ENCODE results near the gene TP53I11.

Gene TP53I11

DNA sequence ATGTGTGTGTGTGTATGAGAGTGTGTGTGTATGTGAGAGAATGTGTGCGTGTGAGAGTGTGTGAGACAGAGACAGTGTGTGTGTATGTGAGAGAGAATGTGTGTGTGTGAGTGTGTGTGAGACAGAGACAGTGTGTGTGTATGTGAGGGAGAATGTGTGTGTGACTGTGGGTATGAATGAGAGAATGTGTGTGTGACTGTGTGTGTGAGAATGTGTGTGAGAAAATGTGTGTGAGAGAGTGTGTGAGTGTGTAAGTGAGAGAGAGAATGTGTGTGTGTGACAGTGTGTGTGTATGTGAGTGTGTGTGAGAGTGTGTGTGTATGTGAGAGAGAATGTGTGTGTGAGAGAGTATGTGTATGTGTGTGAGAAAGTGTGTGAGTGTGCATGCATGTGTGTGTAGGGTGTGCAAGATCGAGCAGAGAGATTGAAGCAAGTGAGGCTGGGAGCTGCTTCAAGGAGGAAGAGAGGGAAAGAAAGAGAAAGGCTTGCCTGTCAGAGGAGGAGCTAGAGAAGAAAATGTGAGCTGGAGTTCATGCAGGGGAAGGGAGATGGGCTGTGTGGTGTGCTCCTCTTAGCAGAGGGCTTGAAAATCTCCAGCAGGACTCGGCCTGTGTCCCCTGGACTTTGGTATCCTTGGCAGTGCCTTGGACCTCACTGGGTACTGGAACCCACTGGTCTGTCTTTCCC is 27.7 kb upstream of the TP53I11 start:
- DNase-seq, result no peak

DNA sequence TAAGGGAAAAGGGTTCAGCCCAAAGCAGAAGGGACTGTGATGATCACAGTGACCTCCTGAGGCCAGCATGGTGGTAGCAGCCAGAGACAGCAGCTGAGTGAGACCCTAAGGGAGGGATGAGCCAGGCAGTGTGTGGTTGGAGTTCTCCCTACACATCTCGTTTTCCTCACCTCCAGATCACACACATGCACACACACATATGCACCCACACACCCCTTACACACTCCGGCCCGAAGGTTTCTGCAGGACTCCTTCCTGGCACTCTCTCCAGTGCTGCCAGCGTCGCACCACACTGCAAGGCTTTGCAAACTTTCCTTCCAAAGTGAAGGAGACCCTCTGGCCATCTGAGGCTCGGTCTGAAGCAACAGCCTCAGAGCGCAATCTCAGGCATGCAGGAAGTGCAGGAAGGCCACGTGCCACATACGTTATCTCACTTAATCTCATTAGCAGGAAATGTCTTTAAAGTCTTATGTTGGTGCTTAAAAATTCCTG is 26.9 kb upstream of the TP53I11 start:
- no peak for DNase-seq

DNA sequence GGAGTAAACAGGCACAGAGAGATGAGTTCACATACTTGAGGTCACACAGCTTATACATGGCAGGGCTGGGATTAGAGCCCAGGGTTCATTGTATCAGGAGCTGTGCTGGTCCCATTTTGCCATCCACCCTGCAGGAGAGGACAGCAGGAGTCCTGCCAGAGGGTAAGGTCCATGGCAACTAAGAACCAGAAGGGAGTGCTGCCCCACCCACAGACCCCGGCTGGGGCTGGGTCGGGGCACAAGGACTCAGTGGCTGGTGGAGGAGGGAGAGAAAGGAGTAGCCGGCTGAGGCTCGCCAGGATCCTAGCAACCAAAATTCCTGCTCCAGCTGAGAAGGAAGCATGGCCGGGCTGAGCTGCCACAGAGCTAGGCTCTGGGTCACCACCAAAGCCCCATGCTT is 25.9 kb upstream of the TP53I11 start:
- no peak for DNase-seq

DNA sequence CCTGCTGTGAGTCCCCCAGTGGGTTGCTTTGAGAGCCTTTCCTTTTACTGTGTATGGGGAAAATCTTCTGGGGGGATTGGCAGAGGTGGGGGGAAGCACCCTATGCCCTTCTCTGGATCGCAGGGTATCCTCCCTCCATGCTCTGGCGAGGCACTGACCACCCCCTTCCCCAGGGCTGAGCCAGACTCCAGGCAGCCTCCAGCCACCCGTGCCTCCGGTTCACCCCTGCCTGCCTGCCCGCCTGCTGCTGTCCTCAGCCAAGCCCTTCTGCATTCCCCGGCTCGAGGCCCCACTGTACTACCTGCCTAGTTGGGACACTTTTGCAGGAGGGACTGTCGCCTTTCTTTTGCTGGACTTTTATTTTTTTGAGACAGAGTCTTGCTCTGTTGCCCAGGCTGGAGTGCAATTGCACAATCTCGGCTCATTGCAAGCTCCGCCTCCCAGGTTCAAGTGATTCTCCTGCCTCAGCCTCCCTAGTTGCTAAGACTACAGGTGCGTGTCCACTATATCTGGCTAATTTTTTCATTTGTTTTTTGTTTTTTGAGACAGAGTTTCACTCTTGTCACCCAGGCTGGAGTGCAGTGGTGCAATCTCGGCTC is 23.8 kb upstream of the TP53I11 start:
- no peak for DNase-seq

DNA sequence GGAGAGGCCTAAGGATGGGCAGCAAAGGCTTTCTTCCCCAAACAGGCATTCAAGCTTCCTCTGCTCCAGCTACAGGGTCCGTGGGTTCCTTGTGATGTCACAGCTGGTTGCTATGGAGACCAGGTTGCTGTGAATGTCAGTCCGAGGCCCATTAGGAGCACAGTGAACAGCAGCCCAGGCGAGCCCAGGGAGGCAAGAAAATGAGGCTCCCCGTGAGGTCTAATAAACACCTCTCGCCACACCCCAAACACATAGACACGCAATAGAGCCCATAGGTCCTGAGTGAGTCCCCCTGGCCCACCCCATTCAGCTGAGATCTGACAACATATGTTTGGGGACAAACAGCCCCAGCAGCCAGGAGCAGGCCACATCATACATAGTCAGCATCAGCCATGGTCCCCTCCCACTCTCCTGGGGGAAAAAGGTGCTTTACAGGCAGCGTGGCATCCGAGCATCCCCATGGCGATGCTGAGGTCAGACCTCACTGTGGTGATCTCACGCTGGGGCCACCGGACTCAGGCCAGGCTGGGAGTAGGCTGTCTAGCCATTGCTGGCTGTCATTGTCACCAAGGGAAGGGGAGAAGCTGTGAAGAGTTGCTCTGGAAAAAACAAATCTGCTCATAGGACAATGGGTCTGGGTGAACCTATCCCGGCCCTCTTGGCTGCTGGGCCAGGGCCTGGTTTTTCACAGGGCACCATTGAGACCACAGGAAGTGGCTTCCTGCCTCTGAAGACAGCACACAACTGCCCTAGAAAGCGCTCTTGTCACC is 23.1 kb upstream of the TP53I11 start:
- DNase-seq, result no peak

DNA sequence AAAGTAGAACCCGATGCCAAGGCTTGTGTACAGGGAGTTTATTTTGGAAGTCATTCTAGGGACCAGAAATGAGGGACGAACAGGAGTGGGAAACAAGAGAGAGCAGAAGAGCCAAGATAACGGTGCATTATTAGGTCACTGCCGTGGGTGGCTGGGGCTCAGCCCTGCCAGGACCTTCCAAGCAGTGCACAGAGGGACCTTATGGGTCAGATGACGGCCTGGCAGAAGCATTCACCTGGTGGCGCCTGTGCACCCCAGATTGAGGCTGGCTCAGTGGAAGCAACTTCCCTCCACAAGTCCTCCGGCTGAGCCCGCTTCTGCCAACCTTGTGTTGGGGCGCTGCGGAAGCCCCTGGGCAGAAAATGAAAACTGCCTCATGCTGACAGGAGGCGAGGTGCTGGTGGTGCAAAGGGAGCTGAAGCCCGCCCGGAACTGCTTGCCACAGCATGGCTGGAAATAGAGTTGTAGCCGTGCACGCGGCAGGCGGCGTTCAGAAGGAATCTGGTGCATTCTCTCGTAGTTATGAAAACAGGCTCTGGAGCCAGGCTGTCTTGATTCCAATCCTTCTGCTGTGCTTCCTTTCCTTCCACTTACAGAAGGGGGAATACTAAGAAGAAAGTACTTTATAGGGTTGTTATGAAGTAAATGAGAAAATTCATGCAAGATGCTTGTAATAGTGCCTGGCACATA is 22.2 kb upstream of the TP53I11 start:
- DNase-seq, result no peak

DNA sequence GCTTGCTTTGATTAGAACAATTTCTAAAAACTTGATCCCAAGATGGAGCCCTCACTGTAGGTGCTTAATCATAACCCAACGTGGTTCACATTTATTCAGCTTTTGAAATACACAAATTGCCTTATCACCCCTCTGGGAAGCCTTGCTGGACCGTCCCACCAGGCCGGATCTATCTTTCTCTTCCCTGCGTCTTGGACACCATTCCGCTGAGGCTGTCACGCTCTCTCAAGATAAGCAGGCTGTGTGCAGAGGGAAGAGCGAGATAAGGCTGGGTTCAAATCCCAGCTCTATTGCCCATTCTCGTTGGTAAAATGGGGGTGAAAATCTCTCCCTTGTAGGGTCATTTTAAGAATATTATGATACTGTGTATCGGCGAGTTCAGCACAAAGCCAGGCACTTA is 20.5 kb upstream of the TP53I11 start:
- no peak for DNase-seq

DNA sequence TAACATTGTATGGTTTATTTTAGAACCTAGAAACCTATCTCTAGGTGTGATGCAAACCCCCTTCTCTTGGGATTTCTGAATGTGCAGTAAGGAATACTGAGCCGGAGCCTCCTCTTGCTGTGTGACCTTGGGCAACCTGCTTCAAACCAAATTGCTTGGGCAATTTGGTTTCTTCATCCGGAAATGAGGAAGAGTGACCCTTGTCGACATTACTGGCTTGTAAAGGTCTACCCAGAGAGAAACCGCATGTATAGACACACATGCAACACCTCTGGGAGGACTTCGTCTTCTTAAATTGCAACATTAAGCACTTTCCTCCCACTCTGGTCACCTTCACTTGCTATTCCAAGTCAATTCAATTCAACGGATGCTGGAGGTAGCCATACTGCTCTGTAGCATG is 19.6 kb upstream of the TP53I11 start:
- DNase-seq, result no peak

DNA sequence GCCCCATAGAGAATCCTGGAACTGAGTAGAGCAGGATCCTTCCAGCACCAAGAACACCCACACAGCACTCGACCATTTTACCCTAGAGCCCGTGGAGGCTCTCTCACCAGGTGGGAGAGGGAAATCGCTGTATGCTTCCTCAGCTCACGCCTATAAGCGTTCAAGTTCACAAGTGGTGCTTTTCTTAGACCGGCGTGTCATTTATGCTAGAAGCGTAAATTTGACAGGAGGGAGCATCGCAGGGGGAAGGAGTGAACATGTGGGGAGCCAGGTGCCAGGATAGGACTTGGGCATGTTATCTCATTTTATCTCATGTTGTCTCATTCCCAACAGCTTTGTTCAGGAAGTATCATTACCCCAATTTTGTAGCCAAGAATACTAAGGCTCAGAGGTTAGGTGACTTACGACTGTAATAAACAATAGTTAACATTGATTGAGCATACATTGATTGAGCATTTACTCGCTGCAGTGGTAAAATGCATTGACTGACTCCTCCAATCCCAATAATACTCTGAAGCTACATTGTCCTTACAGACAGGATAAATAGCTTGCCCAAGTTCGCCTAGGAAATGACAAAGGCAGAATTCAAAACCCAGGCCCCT is 19.1 kb upstream of the TP53I11 start:
- no peak for DNase-seq

DNA sequence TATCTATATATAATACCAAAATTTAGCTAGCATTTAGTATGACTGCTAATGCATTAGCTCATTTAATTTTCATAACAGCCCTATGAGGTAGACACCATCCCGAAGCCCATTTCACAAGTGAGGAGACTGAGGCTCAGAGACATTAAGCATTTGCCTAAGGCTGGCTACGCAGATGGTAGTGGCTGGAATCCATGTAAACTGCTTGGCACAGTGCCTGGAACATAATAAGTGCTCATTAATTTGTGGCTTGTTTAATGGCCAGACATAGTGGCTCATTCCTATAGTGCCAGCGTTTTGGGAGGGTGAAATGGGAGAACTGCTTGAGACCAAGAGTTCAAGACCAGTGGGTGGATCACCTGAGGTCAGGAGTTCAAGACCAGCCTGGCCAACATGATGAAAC is 17.8 kb upstream of the TP53I11 start:
- no peak for DNase-seq

DNA sequence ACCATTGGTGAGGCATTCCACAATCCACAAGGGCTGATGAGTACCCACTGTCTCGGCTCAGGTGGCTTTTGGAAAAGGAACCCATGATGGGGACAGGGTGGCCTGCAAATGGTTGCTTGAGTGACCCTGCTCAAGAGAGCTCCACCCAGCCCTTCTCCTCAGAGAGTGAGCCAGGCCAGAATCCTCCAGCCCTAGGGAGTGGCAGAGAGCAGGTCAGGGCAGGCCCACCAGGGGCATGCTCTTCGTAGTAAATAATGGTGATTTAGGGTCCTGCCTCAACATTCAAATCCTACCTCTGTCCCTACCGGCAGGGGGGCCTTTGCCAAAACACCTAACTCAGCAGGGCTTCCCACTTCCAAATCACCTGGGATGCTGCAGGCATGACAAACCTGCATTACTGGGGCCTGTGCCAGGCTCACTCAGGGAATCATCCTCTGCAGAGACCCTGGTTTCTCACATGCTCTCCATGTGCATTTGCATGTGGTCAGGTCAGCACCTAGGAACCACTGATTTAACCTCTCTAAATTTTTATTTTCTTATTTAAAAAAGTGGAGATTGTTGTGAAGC is 17.3 kb upstream of the TP53I11 start:
- no peak for DNase-seq

DNA sequence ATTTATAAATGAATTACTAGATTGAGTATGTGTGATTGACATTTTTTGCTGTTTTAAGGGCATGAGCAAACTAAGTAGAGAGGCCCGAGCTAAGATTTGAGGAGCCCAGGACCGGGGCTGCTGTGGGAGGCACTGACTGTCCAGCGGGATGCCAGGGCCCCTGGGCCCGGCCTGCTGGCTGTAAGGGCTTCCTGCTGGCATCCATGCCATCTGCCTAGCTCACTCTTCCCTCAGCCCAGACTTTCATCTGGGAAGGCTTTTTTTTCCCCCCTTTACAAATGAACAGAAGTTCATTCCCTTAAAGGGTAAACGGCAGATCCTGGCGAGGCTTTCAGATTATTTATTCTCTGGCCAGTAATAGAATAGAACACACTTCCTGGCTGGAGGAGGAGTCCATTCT is 16.0 kb upstream of the TP53I11 start:
- no peak for DNase-seq

DNA sequence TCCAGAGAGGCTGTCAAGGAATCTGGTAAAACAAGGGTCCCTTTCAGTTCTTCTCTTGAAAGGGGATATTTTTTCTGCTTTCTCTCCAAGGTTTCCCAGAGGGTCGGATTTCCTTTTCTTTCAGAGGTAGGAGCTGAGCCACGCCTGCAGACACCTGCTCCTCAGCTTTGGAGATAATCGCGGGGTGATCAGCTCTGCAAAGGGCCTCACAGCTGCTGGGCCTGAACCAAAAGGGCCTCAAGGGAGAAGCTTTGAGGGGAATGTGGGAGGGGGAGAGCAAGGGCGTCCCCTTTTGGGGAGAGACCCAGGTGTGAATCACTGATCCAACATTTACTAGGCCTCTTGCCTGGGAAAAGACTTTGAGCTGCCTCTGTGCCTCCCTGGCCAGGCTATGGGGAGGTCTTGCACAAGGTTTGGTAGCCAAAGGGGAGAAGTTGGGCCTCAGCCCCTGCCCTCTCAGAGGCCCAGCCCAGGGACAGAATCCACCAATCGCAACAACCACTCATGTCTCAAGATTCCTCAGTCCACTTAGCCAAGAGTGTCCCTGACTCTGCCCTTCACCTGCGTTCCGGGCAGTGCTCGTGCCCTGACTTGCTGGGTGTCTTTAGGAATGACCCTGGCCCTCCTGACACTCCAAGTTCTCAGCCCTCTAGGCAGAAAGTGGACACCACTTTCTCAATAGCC is 14.0 kb upstream of the TP53I11 start:
- DNase-seq, result no peak

DNA sequence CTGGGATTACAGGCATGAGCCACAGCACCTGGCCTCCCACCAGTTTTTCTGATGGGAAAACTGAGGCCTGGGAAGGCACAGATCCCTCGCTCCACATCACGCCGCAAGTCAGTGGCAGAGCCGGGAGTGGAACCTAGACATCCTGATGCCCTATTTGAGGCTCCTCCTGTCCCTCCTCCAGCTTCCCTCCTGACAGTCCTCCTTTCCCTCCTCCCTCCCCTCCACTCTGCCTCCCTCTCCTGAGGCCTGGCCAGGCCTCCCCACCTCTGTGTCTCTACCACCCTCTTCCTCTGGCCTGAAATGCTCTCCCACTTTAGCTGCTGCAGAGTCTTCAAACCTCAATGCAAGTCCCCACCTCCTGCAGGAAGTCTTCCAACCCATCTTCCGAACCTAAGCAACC is 13.3 kb upstream of the TP53I11 start:
- DNase-seq, result no peak

DNA sequence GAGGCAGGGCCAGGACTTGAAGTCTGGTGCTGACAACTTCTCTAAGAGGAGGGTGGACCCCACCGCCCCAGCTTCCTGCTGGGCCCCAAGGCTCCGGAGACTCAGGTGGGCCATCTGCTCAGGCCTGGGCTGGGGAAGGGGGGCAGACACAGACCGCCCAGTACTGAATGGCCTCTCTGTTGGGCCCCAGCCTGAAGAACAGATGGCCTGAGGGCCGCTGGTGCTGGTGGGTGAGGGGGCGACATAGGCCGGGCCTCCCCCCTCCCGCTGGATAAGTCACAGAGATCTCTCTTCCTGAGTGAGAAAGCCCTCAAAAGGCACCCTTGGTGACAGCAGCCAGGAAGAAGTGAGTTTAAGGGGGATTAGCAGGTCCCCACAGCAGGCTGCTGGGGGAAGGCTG is 12.5 kb upstream of the TP53I11 start:
- DNase-seq, result no peak

DNA sequence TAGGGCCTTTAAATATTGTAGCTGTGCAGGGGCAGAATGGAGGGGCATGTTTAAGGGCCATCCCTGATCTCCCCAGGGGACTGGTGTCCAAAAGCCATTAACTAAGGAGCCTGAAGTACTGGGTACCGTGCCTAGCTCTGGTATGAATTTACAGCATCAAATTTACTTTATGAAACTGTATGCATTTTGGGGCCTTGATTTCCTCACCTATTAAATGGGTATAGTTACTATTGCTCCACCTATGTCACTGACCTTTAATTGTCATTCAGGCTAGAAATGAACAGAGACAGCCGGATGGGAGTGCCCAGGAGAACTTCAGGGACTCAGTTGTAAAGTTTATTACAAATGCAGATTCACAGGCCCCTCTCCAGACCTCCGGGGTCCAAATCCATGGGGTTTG is 11.8 kb upstream of the TP53I11 start:
- no peak for DNase-seq

DNA sequence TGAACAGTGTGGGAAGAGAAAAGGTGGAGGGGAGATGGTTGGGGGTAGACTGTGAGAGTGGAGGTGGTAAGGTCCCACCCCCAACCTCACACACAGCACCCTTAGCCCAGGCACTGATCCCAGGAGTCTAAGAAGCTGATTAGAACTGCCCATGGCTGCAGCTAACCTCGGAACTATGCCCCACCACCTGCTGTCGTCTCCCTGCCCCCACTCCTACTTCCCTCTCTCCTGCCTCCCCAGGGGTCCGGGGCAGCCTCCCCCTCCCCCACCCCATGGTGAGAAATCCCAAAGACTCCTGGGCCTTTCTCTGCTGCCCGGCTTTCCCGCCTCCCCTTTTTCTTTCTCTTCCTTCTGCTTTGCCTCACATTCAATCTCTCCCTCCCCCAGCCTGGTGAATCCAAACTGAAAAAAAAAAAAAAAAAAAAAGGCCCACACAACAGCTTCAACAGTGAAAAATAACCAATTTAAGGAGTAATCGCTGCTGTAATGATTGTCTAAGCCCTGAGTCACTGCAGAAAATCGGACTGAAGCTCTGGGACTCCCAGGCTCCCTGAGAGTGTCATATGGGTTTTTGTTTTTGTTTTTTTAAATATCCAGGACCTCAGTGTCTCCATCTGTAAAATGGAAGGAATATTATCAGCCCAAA is 9.6 kb upstream of the TP53I11 start:
- no peak for DNase-seq

DNA sequence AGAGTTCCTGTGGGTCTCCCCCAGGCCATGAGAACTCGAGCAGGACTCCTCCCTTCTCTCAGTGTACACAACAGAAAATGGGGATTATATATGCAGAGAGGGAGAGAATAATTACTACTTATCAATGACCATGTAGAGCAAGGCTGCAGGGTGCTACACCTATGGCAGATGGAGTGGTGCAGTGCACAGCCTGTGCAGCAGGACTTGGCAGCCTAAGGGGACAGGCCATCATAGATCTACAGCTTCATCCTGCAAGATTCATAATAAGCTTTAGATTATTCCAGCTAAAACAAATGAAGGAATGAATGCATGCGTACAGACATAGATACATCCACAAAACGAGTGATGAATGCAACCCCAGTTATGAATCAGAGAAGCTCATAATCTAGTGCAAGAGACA is 8.4 kb upstream of the TP53I11 start:
- no peak for DNase-seq

DNA sequence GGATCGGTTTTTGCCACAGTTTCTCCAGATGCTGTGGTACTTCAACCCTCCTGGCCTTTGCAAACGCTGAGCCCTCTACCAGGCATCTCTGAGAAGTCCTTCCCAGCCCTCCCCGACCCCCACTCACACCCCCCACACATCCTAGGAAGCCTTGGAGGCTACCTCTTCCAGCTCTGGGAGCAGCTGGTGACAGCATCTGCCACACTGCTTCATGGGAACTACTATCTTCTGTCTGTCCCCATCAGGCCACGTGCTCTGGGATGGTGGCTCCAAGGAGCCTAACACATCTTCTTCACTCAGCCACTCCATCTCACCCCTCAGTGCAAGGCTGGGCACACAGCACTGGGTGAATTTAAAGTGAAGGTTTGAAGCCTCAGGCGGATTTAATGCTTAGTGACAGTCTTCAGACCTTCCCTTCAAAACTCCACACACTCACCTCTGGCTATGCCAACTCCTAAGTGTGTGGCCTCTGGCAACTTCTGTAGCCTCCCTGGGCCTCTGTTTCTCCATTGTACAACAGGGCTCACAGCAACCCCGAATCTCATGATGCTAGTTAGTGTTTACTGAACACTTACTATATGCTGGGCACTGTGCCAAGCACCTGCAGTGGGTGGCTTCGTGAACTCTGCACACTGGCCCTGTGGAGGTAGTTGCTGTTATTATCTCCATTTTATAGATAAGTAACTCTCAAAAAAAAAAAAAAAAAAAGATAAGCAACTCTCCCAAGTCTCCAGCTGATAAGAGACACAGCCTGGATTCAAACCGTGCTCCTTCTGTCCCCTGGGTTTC is 7.3 kb upstream of the TP53I11 start:
- no peak for DNase-seq

DNA sequence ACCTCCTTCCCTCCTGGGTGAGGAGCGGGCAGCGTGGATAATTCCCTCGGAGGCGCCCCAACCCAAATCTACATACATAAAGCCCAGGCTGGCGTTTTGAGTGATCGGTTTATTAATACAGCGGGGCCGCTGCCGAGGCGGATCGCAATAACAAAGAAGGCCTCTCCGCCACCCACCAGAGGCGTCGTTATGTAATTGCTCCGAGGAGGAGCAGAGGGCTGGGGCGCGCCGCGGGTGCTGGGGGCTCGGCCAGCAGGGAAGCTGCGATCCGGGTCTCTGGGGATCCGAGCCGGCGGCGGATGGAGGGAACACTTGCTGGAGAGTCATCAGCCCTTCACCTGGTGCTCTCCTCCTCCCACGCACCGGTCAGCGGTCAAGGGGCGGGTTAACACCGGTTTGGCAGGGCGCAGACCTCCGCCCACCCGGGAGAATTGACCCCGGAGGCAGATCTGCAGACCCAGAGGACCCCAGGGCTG is 6.4 kb upstream of the TP53I11 start:
- DNase-seq, result no peak

Data from 8988T (cell line).